SK-N-MC (cell line): ENCODE data around the gene DCAF12.
"Not testable (repeated sequence)": the region's sequence is repeated elsewhere in the genome, so short reads cannot be mapped to it uniquely, and the experiment has no call there.

ENCODE experiments used
- DNase-seq: peaks from one replicate; pipeline ENCODE4 v3.0.0-alpha.2; 2011; ENCODE audit warnings: low read depth, low spot score
- H3K27ac ChIP-seq: fragments of 200-600 bp; sonication (generic); 2 replicates; pipeline ENCODE4 v1.5.1; 2016; ENCODE audit warnings: mixed run types
- H3K36me3 ChIP-seq: fragments of 200-600 bp; sonication (generic); 2 replicates; pipeline ENCODE4 v1.6.1; 2017; ENCODE audit warnings: antibody characterized with exemption, low read length, mixed read lengths; ENCODE audit not compliant: insufficient read depth
- H3K4me3 ChIP-seq: fragments of 200-600 bp; sonication (generic); 2 replicates; pipeline ENCODE4 v1.5.1; 2016
- H3K9ac ChIP-seq: fragments of 200-600 bp; sonication (generic); 2 replicates; pipeline ENCODE4 v1.8.0; 2017; ENCODE audit warnings: mixed run types, mixed read lengths; ENCODE audit not compliant: insufficient read length
- H3K9me3 ChIP-seq: fragments of 200-600 bp; sonication (generic); 2 replicates; pipeline ENCODE4 v1.6.1; 2017; ENCODE audit warnings: low read depth, mild to moderate bottlenecking, antibody characterized with exemption, low read length, moderate library complexity, mixed read lengths
- EZH2 ChIP-seq: fragments of 200-600 bp; sonication (generic); IDR thresholded peaks from one replicate; pipeline ENCODE4 v1.6.1; 2017; ENCODE audit warnings: antibody characterized with exemption
- FOXP2 ChIP-seq: optimal IDR thresholded peaks from 2 replicates; pipeline ENCODE3; 2011; ENCODE audit warnings: mild to moderate bottlenecking, moderate library complexity; ENCODE audit not compliant: insufficient read depth; ENCODE audit errors: extremely low read length, control extremely low read depth
- POLR2AphosphoS5 ChIP-seq: IDR thresholded peaks from 2 replicates; pipeline ENCODE4 v1.6.1; 2012; ENCODE audit warnings: mild to moderate bottlenecking, low read depth, low read length, borderline replicate concordance

The DCAF12 gene

GRCh38 chr9:34046784-34047379 is 79.6 kb downstream of the DCAF12 start:
- Histone ChIP-seq H3K27ac (peak overlapping the region; percentile 48; the same call in 1 of the 2 replicates), H3K4me3 (peak overlapping the region; percentile 100), H3K9ac (peak overlapping the region; percentile 100), H3K9me3 (no peaks in the 10 kb centered on the region), H3K36me3 (peaks cover 24% of the 10 kb centered on the region; the same call in 1 of the 2 replicates)
- DNase-seq: no peak
- TF ChIP-seq POLR2AphosphoS5 (no peak; the same call in 1 of the 2 replicates), EZH2 (no peak), FOXP2 (no peak)

- no peak for DNase-seq
- peak overlapping the region; percentile 48 for H3K4me3 ChIP-seq
- H3K27ac ChIP-seq: peak overlapping the region; percentile 80
- no peak for TF ChIP-seq POLR2AphosphoS5
- no peak for TF ChIP-seq EZH2
- TF ChIP-seq FOXP2: no peak
- H3K36me3 ChIP-seq: peaks cover 32% of the 10 kb centered on the region
- no peak overlapping the region for H3K9ac ChIP-seq
- no peaks in the 10 kb centered on the region for H3K9me3 ChIP-seq
These were observed 80.6 kb downstream of the DCAF12 start for GRCh38 chr9:34045903-34046302.

- H3K9ac ChIP-seq, H3K27ac ChIP-seq, H3K4me3 ChIP-seq, H3K9me3 ChIP-seq, DNase-seq: not testable (repeated sequence)
- H3K36me3 ChIP-seq: peaks cover 43% of the 10 kb centered on the region
These were observed 84.4 kb downstream of the DCAF12 start for GRCh38 chr9:34042074-34042473.

- H3K9me3 ChIP-seq, DNase-seq, H3K4me3 ChIP-seq, H3K27ac ChIP-seq, H3K9ac ChIP-seq: not testable (repeated sequence)
- H3K36me3 ChIP-seq: peaks cover 37% of the 10 kb centered on the region
These were observed 87.6 kb downstream of the DCAF12 start for GRCh38 chr9:34038851-34039250.

- no peak overlapping the region for H3K9ac ChIP-seq
- H3K27ac ChIP-seq: no peak overlapping the region
- peaks cover 37% of the 10 kb centered on the region for H3K36me3 ChIP-seq
- no peaks in the 10 kb centered on the region for H3K9me3 ChIP-seq
- DNase-seq: no peak
- no peak overlapping the region for H3K4me3 ChIP-seq
- TF ChIP-seq POLR2AphosphoS5: no peak
- TF ChIP-seq EZH2: no peak
- no peak for TF ChIP-seq FOXP2
These were observed 88.9 kb downstream of the DCAF12 start for GRCh38 chr9:34037626-34038025.

GRCh38 chr9:34036625-34037024 is 89.9 kb downstream of the DCAF12 start:
- TF ChIP-seq FOXP2 (no peak), POLR2AphosphoS5 (no peak), EZH2 (no peak)
- Histone ChIP-seq H3K9me3 (no peaks in the 10 kb centered on the region), H3K9ac (no peak overlapping the region), H3K27ac (no peak overlapping the region), H3K4me3 (no peak overlapping the region), H3K36me3 (peaks cover 37% of the 10 kb centered on the region)
- no peak for DNase-seq
